SU-DHL-6 (cell line): ENCODE results near the gene OR9Q1.
"Not testable (repeated sequence)": the region's sequence is repeated elsewhere in the genome, so short reads cannot be mapped to it uniquely, and the experiment has no call there.

Experiments
- H2AFZ ChIP-seq: fragments of 200-600 bp; sonication (generic); 2 replicates; pipeline ENCODE4 v1.6.1; 2014; ENCODE audit warnings: low read depth, mild to moderate bottlenecking, moderate library complexity, mixed read lengths, antibody characterized with exemption, low read length; ENCODE audit not compliant: severe bottlenecking
- H3F3A ChIP-seq: fragments of 200-600 bp; shearing (Covaris generic); 2 replicates; pipeline ENCODE4 v1.6.0; 2016; ENCODE audit warnings: antibody characterized with exemption, mild to moderate bottlenecking; ENCODE audit not compliant: insufficient read depth
- H3K27ac ChIP-seq: fragments of 200-600 bp; sonication (generic); 2 replicates; pipeline ENCODE4 v1.5.1; 2016; ENCODE audit warnings: low read depth, mild to moderate bottlenecking, low read length, moderate library complexity, mixed read lengths
- H3K27me3 ChIP-seq: fragments of 200-600 bp; sonication (generic), shearing (Covaris generic); 2 replicates; pipeline ENCODE4 v1.6.0; 2014; ENCODE audit warnings: mild to moderate bottlenecking, low read length
- H3K36me3 ChIP-seq: fragments of 200-600 bp; sonication (generic); 2 replicates; pipeline ENCODE4 v1.6.1; 2014; ENCODE audit warnings: mild to moderate bottlenecking, low read length, mixed read lengths
- H3K4me2 ChIP-seq: fragments of 300-600, 200-600 bp; shearing (Covaris generic), sonication (generic); 2 replicates; pipeline ENCODE4 v1.6.0; 2014; ENCODE audit warnings: low read length, low read depth, mild to moderate bottlenecking; ENCODE audit not compliant: poor library complexity, severe bottlenecking
- H3K4me3 ChIP-seq: fragments of 200-600 bp; sonication (generic); 2 replicates; pipeline ENCODE4 v1.5.1; 2014; ENCODE audit warnings: antibody characterized with exemption, low read length, mild to moderate bottlenecking, mixed read lengths; ENCODE audit not compliant: insufficient read depth, poor library complexity, severe bottlenecking
- H3K79me2 ChIP-seq: fragments of 200-600 bp; sonication (generic); 2 replicates; pipeline ENCODE4 v1.6.1; 2014; ENCODE audit warnings: mild to moderate bottlenecking, low read length, moderate library complexity; ENCODE audit not compliant: insufficient read depth
- H3K9ac ChIP-seq: fragments of 200-600 bp; sonication (generic); 2 replicates; pipeline ENCODE4 v1.7.0; 2014; ENCODE audit warnings: mild to moderate bottlenecking, low read length
- H3K9me2 ChIP-seq: fragments of 200-600 bp; sonication (generic); replicated peaks from 2 replicates; pipeline ENCODE4 v1.6.1; 2014; ENCODE audit warnings: low read length; ENCODE audit not compliant: insufficient read depth
- H3K9me3 ChIP-seq: fragments of 200-600 bp; sonication (generic); 2 replicates; pipeline ENCODE4 v1.6.1; 2014; ENCODE audit warnings: low read length, mixed read lengths; ENCODE audit not compliant: insufficient read depth
- H4K20me1 ChIP-seq: fragments of 200-600 bp; sonication (generic); 2 replicates; pipeline ENCODE4 v1.6.1; 2014; ENCODE audit warnings: low read depth, mild to moderate bottlenecking, antibody characterized with exemption, low read length, moderate library complexity, mixed read lengths
- CTCF ChIP-seq: fragments of 200-600 bp; sonication (generic); IDR thresholded peaks from one replicate; pipeline ENCODE4 v1.5.1; 2017; ENCODE audit warnings: antibody characterized with exemption, mild to moderate bottlenecking, low read length, moderate library complexity; ENCODE audit not compliant: insufficient read depth, poor library complexity, severe bottlenecking
- EZH2phosphoT487 ChIP-seq: fragments of 200-600 bp; sonication (generic), shearing (Covaris generic); conservative IDR thresholded peaks from 2 replicates; pipeline ENCODE4 v1.6.1; 2018; ENCODE audit warnings: mild to moderate bottlenecking, antibody characterized with exemption, low read length, moderate library complexity, mixed read lengths

The OR9Q1 gene

DNA sequence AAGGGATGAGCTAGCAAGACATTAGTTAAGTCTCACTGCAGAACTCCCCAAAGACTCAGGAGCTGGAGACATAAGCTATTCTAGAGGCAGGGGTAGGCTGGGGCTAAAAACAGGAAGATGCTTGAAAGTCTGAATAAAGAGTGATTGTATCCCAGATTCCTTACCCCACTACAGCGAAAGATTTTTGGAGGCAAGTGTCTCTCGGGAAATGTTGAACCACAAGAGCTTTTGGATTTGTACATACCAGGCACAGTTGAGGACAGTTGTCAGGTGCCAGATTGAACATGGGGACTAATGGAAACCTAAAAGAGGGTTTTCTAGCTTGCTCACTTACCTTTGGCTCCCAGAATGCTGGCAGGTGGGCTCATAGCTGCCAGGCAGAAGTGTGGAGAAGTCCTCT is 43.5 kb upstream of the OR9Q1 start:
- Histone ChIP-seq H3K9me3 (peaks cover 4% of the 10 kb centered on the region; the same call in 1 of the 2 replicates), H2AFZ (no peak overlapping the region), H3K9me2 (no peaks in the 10 kb centered on the region), H3K4me2 (no peak overlapping the region), H3F3A (no peaks in the 10 kb centered on the region), H3K4me3 (no peak overlapping the region), H3K36me3 (no peaks in the 10 kb centered on the region), H4K20me1 (no peaks in the 10 kb centered on the region), H3K79me2 (no peaks in the 10 kb centered on the region), H3K27me3 (no peaks in the 10 kb centered on the region), H3K27ac (no peak overlapping the region), H3K9ac (no peak overlapping the region)
- TF ChIP-seq EZH2phosphoT487 (no peak), CTCF (no peak)

DNA sequence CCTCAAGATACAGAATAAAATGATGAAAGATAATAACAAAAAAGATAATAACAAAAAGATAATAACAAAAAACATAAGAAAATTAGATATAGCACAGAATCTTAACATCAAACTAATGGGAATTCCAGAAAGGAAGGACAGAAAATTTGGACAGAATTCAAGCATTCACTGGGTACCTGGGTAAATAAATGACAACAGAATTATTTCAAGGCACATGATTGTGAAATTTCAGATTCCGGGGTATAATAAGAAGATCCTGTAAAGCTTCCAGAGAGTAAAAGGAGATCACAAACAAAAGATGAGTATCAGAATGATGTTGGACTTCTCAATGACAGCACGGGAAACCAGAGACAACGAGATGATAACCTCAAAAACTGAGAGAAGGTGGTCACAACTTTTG is 42.1 kb upstream of the OR9Q1 start:
- H3F3A ChIP-seq: no peaks in the 10 kb centered on the region
- H3K4me2 ChIP-seq: no peak overlapping the region
- H3K4me3 ChIP-seq: no peak overlapping the region
- no peaks in the 10 kb centered on the region for H3K36me3 ChIP-seq
- H3K9me2 ChIP-seq: no peaks in the 10 kb centered on the region
- no peaks in the 10 kb centered on the region for H4K20me1 ChIP-seq
- H3K27ac ChIP-seq: no peak overlapping the region
- no peak overlapping the region for H3K9ac ChIP-seq
- no peaks in the 10 kb centered on the region for H3K79me2 ChIP-seq
- no peaks in the 10 kb centered on the region for H3K27me3 ChIP-seq
- no peak overlapping the region for H2AFZ ChIP-seq
- no peaks in the 10 kb centered on the region for H3K9me3 ChIP-seq
- no peak for TF ChIP-seq CTCF

DNA sequence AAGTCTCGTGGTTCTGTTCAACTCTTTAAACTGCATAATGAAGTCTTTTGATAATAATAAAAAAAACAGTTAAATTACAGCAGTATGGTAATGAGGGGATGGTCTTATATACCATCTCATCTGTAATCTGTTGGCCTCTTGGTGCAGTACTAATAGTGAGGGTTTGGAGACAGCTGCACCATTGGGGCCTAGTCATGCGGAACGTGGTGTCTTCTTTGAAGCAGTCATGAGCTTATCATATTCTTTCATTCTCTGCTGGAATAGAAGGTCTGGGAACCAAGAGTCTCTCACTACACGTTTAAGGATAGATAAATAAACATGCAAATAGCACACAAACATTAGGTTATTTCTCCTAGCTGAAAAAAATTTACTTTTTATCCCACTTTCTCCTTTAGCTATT is 40.9 kb upstream of the OR9Q1 start:
- no peaks in the 10 kb centered on the region for H3K36me3 ChIP-seq
- H3K9ac ChIP-seq: no peak overlapping the region
- H3K9me3 ChIP-seq: no peaks in the 10 kb centered on the region
- no peaks in the 10 kb centered on the region for H3F3A ChIP-seq
- no peaks in the 10 kb centered on the region for H3K79me2 ChIP-seq
- TF ChIP-seq CTCF: no peak
- no peak for TF ChIP-seq EZH2phosphoT487
- no peak overlapping the region for H3K4me3 ChIP-seq
- H3K4me2 ChIP-seq: no peak overlapping the region
- H3K27me3 ChIP-seq: no peaks in the 10 kb centered on the region
- no peak overlapping the region for H3K27ac ChIP-seq
- no peak overlapping the region for H2AFZ ChIP-seq
- H3K9me2 ChIP-seq: no peaks in the 10 kb centered on the region
- H4K20me1 ChIP-seq: no peaks in the 10 kb centered on the region

DNA sequence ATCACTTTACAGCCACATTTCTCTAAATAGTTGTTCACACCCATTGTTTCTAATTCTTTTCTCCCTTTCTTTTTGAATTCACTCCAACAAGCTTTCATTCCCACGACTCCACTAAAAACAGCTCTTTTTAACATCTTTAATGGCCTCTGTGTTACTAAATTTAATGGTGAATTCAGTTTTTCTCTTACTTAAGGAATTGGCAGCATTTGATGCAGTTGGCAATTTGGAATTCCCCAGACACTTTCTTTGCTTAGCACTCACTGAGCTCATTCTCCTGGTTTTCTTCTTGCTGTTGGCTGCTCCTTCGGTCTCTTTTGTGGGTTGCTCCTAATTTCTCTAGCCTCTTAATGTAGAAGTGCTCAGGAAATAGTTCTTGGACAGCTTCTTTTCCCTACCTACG is 40.5 kb upstream of the OR9Q1 start:
- TF ChIP-seq EZH2phosphoT487: no peak
- no peak for TF ChIP-seq CTCF
- H4K20me1 ChIP-seq: no peaks in the 10 kb centered on the region
- no peak overlapping the region for H3K4me2 ChIP-seq
- no peaks in the 10 kb centered on the region for H3K27me3 ChIP-seq
- no peak overlapping the region for H3K4me3 ChIP-seq
- H3K36me3 ChIP-seq: no peaks in the 10 kb centered on the region
- no peak overlapping the region for H3K27ac ChIP-seq
- H3K9ac ChIP-seq: no peak overlapping the region
- no peaks in the 10 kb centered on the region for H3K9me2 ChIP-seq
- H3K79me2 ChIP-seq: no peaks in the 10 kb centered on the region
- H3F3A ChIP-seq: no peaks in the 10 kb centered on the region
- no peaks in the 10 kb centered on the region for H3K9me3 ChIP-seq
- no peak overlapping the region for H2AFZ ChIP-seq

DNA sequence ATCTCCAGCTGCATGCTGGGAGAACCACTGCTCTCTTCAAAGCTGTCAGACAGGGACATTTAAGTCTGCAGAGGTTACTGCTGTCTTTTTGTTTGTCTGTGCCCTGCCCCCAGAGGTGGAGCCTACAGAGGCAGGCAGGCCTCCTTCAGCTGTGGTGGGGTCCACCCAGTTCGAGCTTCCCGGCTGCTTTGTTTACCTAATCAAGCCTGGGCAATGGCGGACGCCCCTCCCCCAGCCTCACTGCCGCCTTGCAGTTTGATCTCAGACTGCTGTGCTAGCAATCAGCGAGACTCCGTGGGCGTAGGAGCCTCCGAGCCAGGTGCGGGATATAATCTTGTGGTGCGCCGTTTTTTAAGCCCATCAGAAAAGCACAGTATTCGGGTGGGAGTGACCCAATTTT is 24.2 kb upstream of the OR9Q1 start:
- H3K4me3 ChIP-seq, H3K9me2 ChIP-seq: not testable (repeated sequence)

More for the DNA sequence above, 24.2 kb upstream of the OR9Q1 start:
- not testable (repeated sequence) for H3K9me3 ChIP-seq, H3K36me3 ChIP-seq, H3K4me2 ChIP-seq, H3K9ac ChIP-seq, H4K20me1 ChIP-seq, H3K27ac ChIP-seq, H3K79me2 ChIP-seq, H3F3A ChIP-seq, H3K27me3 ChIP-seq, H2AFZ ChIP-seq
